Measurements from ENCODE around the gene S1PR1. TPM values are rescaled to one million over a fixed set of nuclear protein-coding genes. Genes with fewer than 3 reads are reported as not detected.
A peak's percentile ranks its signal among the peaks of the same experiment; 100 is the strongest.

Gene S1PR1
- total and polyA plus RNA-seq, 4 donors, result 31.6 to 75.7 (median 50.3) TPM

- Histone ChIP-seq H3K27me3 (ENCODE audit: control insufficient read depth, insufficient read depth, low read length) (peaks cover 21% of the 10 kb centered on the region), H3K27ac (ENCODE audit: low read depth, low read length) (no peak overlapping the region)
- DNase-seq (ENCODE audit: low read depth in 4 of 6, low spot score in 6 of 6), result no peak
Observed at GRCh38 chr1:101241485-101242225, 4.8 kb downstream of the S1PR1 start.

GRCh38 chr1:101242324-101243050, 5.7 kb downstream of the S1PR1 start:
- no peak for DNase-seq (ENCODE audit: low read depth in 4 of 6, low spot score in 6 of 6)
- no peak overlapping the region for H3K27ac ChIP-seq (ENCODE audit: low read depth, low read length)

More at GRCh38 chr1:101241485-101242225, 4.8 kb downstream of the S1PR1 start:
- Histone ChIP-seq H3K4me1 (ENCODE audit: control insufficient read depth, insufficient read depth, low read length) (peaks cover 29% of the 10 kb centered on the region), H3K9me3 (ENCODE audit: control insufficient read depth, insufficient read depth, low read length) (no peaks in the 10 kb centered on the region), H3K4me3 (ENCODE audit: low read depth, low read length) (no peak overlapping the region), H3K36me3 (ENCODE audit: control insufficient read depth, insufficient read depth, low read length) (peaks cover 9% of the 10 kb centered on the region)

GRCh38 chr1:101243751-101244150, 6.9 kb downstream of the S1PR1 start:
- H3K4me3 ChIP-seq (ENCODE audit: low read depth, low read length), result no peak overlapping the region

More at GRCh38 chr1:101242324-101243050, 5.7 kb downstream of the S1PR1 start:
- Histone ChIP-seq H3K36me3 (ENCODE audit: control insufficient read depth, insufficient read depth, low read length) (peaks cover 9% of the 10 kb centered on the region), H3K9me3 (ENCODE audit: control insufficient read depth, insufficient read depth, low read length) (no peaks in the 10 kb centered on the region), H3K27me3 (ENCODE audit: control insufficient read depth, insufficient read depth, low read length) (peaks cover 12% of the 10 kb centered on the region), H3K4me1 (ENCODE audit: control insufficient read depth, insufficient read depth, low read length) (peaks cover 21% of the 10 kb centered on the region), H3K4me3 (ENCODE audit: low read depth, low read length) (no peak overlapping the region)
- WGBS (ENCODE audit: insufficient coverage), result no CpG with 5 or more reads among the region's 2 CpGs

GRCh38 chr1:101244842-101245241, 8.0 kb downstream of the S1PR1 start:
- Histone ChIP-seq H3K4me3 (ENCODE audit: low read depth, low read length) (no peak overlapping the region), H3K27ac (ENCODE audit: low read depth, low read length) (no peak overlapping the region), H3K9me3 (ENCODE audit: control insufficient read depth, insufficient read depth, low read length) (no peaks in the 10 kb centered on the region), H3K4me1 (ENCODE audit: control insufficient read depth, insufficient read depth, low read length) (peaks cover 3% of the 10 kb centered on the region), H3K27me3 (ENCODE audit: control insufficient read depth, insufficient read depth, low read length) (no peaks in the 10 kb centered on the region), H3K36me3 (ENCODE audit: control insufficient read depth, insufficient read depth, low read length) (peaks cover 4% of the 10 kb centered on the region)
- DNase-seq (ENCODE audit: low read depth in 4 of 6, low spot score in 6 of 6), result no peak
- 86% methylated on average over 1 of the region's 5 CpGs for WGBS (ENCODE audit: insufficient coverage)

More at GRCh38 chr1:101243751-101244150, 6.9 kb downstream of the S1PR1 start:
- WGBS (ENCODE audit: insufficient coverage), result no CpG with 5 or more reads among the region's 3 CpGs
- H3K27ac ChIP-seq (ENCODE audit: low read depth, low read length), result no peak overlapping the region
- H3K36me3 ChIP-seq (ENCODE audit: control insufficient read depth, insufficient read depth, low read length), result peaks cover 9% of the 10 kb centered on the region
- H3K27me3 ChIP-seq (ENCODE audit: control insufficient read depth, insufficient read depth, low read length), result peaks cover 2% of the 10 kb centered on the region
- DNase-seq (ENCODE audit: low read depth in 4 of 6, low spot score in 6 of 6), result no peak
- peaks cover 14% of the 10 kb centered on the region for H3K4me1 ChIP-seq (ENCODE audit: control insufficient read depth, insufficient read depth, low read length)
- H3K9me3 ChIP-seq (ENCODE audit: control insufficient read depth, insufficient read depth, low read length), result no peaks in the 10 kb centered on the region

- H3K27me3 ChIP-seq (ENCODE audit: control insufficient read depth, insufficient read depth, low read length), result no peaks in the 10 kb centered on the region
- WGBS (ENCODE audit: insufficient coverage), result no CpG with 5 or more reads among the region's 2 CpGs
Observed at GRCh38 chr1:101245246-101245927, 8.6 kb downstream of the S1PR1 start.

GRCh38 chr1:101247404-101248287, 10.8 kb downstream of the S1PR1 start:
- Histone ChIP-seq H3K36me3 (ENCODE audit: control insufficient read depth, insufficient read depth, low read length) (no peaks in the 10 kb centered on the region), H3K27me3 (ENCODE audit: control insufficient read depth, insufficient read depth, low read length) (no peaks in the 10 kb centered on the region), H3K27ac (ENCODE audit: low read depth, low read length) (no peak overlapping the region), H3K9me3 (ENCODE audit: control insufficient read depth, insufficient read depth, low read length) (no peaks in the 10 kb centered on the region), H3K4me3 (ENCODE audit: low read depth, low read length) (no peak overlapping the region), H3K4me1 (ENCODE audit: control insufficient read depth, insufficient read depth, low read length) (no peaks in the 10 kb centered on the region)
- no peak for DNase-seq (ENCODE audit: low read depth in 4 of 6, low spot score in 6 of 6)
- 94% methylated on average over 2 of the region's 6 CpGs for WGBS (ENCODE audit: insufficient coverage)

More at GRCh38 chr1:101245246-101245927, 8.6 kb downstream of the S1PR1 start:
- no peak overlapping the region for H3K27ac ChIP-seq (ENCODE audit: low read depth, low read length)
- no peak for DNase-seq (ENCODE audit: low read depth in 4 of 6, low spot score in 6 of 6)
- no peak overlapping the region for H3K4me3 ChIP-seq (ENCODE audit: low read depth, low read length)
- H3K36me3 ChIP-seq (ENCODE audit: control insufficient read depth, insufficient read depth, low read length), result no peaks in the 10 kb centered on the region
- H3K9me3 ChIP-seq (ENCODE audit: control insufficient read depth, insufficient read depth, low read length), result no peaks in the 10 kb centered on the region
- H3K4me1 ChIP-seq (ENCODE audit: control insufficient read depth, insufficient read depth, low read length), result no peaks in the 10 kb centered on the region

GRCh38 chr1:101250222-101250621, 13.4 kb downstream of the S1PR1 start:
- Histone ChIP-seq H3K4me3 (ENCODE audit: low read depth, low read length) (no peak overlapping the region), H3K4me1 (ENCODE audit: control insufficient read depth, insufficient read depth, low read length) (no peaks in the 10 kb centered on the region), H3K27ac (ENCODE audit: low read depth, low read length) (no peak overlapping the region), H3K9me3 (ENCODE audit: control insufficient read depth, insufficient read depth, low read length) (no peaks in the 10 kb centered on the region), H3K27me3 (ENCODE audit: control insufficient read depth, insufficient read depth, low read length) (no peaks in the 10 kb centered on the region), H3K36me3 (ENCODE audit: control insufficient read depth, insufficient read depth, low read length) (no peaks in the 10 kb centered on the region)
- WGBS (ENCODE audit: insufficient coverage), result no CpG with 5 or more reads among the region's 3 CpGs
- DNase-seq (ENCODE audit: low read depth in 4 of 6, low spot score in 6 of 6), result no peak

- H3K4me1 ChIP-seq (ENCODE audit: control insufficient read depth, insufficient read depth, low read length), result no peaks in the 10 kb centered on the region
- H3K4me3 ChIP-seq (ENCODE audit: low read depth, low read length), result no peak overlapping the region
- H3K36me3 ChIP-seq (ENCODE audit: control insufficient read depth, insufficient read depth, low read length), result no peaks in the 10 kb centered on the region
- peak in 1 of 6 donors; percentile 31 for DNase-seq (ENCODE audit: low read depth in 4 of 6, low spot score in 6 of 6)
- no peaks in the 10 kb centered on the region for H3K27me3 ChIP-seq (ENCODE audit: control insufficient read depth, insufficient read depth, low read length)
- no peaks in the 10 kb centered on the region for H3K9me3 ChIP-seq (ENCODE audit: control insufficient read depth, insufficient read depth, low read length)
- H3K27ac ChIP-seq (ENCODE audit: low read depth, low read length), result peak overlapping the region; percentile 22
- 0% methylated on average over 1 of the region's 5 CpGs for WGBS (ENCODE audit: insufficient coverage)
Observed at GRCh38 chr1:101250656-101251272, 13.9 kb downstream of the S1PR1 start.

- no peak overlapping the region for H3K27ac ChIP-seq (ENCODE audit: low read depth, low read length)
- no peaks in the 10 kb centered on the region for H3K36me3 ChIP-seq (ENCODE audit: control insufficient read depth, insufficient read depth, low read length)
- H3K4me1 ChIP-seq (ENCODE audit: control insufficient read depth, insufficient read depth, low read length), result no peaks in the 10 kb centered on the region
- H3K27me3 ChIP-seq (ENCODE audit: control insufficient read depth, insufficient read depth, low read length), result no peaks in the 10 kb centered on the region
- H3K4me3 ChIP-seq (ENCODE audit: low read depth, low read length), result no peak overlapping the region
- no peak for DNase-seq (ENCODE audit: low read depth in 4 of 6, low spot score in 6 of 6)
- H3K9me3 ChIP-seq (ENCODE audit: control insufficient read depth, insufficient read depth, low read length), result no peaks in the 10 kb centered on the region
Observed at GRCh38 chr1:101251504-101251903, 14.7 kb downstream of the S1PR1 start.
